Tibial nerve (tissue), 4 donors: Measurements from ENCODE around the gene MAP4K1.

Experiments
- EP300 ChIP-seq, 2 donors: sonication (generic); formaldehyde crosslinking; IDR thresholded peaks; one replicate each; pipeline ENCODE4 v1.6.1; 2017; ENCODE audit warnings: antibody characterized with exemption in 2 of 2, mild to moderate bottlenecking in 1 of 2
- POLR2A ChIP-seq, 2 donors: fragments of 450-650 bp; IDR thresholded peaks; one replicate each; pipeline ENCODE4 v1.6.1; 2017; ENCODE audit warnings: antibody characterized with exemption in 2 of 2, mild to moderate bottlenecking in 2 of 2, moderate library complexity in 2 of 2
- TF ChIP-seq, protein P1 (sequence below), 5 experiments: fragments of 200-600 bp in 3 of 5; fragments of 450-650 bp in 2 of 5; sonication (generic) in 3 of 5; IDR thresholded peaks; one replicate each; pipeline ENCODE4 v1.5.1; 2016 to 2019; ENCODE audit warnings: antibody characterized with exemption in 5 of 5, mild to moderate bottlenecking in 3 of 5, moderate library complexity in 2 of 5

DNA sequence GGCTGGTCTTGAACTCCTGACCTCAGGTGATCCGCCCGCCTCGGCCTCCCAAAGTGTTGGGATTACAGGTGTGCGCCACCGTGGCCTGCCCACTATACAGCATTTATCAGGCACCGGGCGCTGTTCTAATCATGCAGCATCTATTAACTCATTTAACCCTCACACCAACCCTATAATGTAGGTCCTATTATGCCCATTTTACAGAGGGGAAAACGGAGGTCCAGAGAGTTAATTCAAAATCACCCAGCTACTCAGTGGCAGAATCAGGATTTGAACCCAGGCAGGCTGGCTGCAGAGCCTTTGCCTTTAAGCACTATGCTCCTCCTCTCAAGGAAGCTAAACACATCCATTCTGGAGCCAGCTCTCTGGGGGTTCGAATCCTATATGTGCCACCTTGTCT is 54.3 kb downstream of the MAP4K1 start:
- TF ChIP-seq, protein P1, sequence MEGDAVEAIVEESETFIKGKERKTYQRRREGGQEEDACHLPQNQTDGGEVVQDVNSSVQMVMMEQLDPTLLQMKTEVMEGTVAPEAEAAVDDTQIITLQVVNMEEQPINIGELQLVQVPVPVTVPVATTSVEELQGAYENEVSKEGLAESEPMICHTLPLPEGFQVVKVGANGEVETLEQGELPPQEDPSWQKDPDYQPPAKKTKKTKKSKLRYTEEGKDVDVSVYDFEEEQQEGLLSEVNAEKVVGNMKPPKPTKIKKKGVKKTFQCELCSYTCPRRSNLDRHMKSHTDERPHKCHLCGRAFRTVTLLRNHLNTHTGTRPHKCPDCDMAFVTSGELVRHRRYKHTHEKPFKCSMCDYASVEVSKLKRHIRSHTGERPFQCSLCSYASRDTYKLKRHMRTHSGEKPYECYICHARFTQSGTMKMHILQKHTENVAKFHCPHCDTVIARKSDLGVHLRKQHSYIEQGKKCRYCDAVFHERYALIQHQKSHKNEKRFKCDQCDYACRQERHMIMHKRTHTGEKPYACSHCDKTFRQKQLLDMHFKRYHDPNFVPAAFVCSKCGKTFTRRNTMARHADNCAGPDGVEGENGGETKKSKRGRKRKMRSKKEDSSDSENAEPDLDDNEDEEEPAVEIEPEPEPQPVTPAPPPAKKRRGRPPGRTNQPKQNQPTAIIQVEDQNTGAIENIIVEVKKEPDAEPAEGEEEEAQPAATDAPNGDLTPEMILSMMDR (IDR thresholded peaks at IDR 0.05) = no peak
- TF ChIP-seq POLR2A (IDR thresholded peaks at IDR 0.05) (no peak), EP300 (IDR thresholded peaks at IDR 0.05) (no peak)
